ENCODE measurements around the gene AFMID.
"Not testable (repeated sequence)": the region's sequence is repeated elsewhere in the genome, so short reads cannot be mapped to it uniquely, and the experiment has no call there.

Gene AFMID

GRCh38 chr17:78170692-78171590 lies 16.2 kb upstream of the AFMID start:
- Histone ChIP-seq H3K4me3 (ENCODE audit: low read length, poor library complexity, severe bottlenecking) (no peak overlapping the region), H3F3A (ENCODE audit: low read depth) (no peaks in the 10 kb centered on the region), H4K20me1 (ENCODE audit: insufficient read depth, low read length, poor library complexity, severe bottlenecking) (peaks cover 15% of the 10 kb centered on the region), H3K9me2 (replicated peaks; ENCODE audit: low read depth, low read length) (no peaks in the 10 kb centered on the region), H3K27me3 (ENCODE audit: insufficient read depth, low read length, poor library complexity, severe bottlenecking) (no peaks in the 10 kb centered on the region), H3K4me1 (ENCODE audit: insufficient read depth, low read length, poor library complexity, severe bottlenecking) (peaks cover 18% of the 10 kb centered on the region), H3K79me2 (ENCODE audit: insufficient read depth, low read length) (no peaks in the 10 kb centered on the region; the same call in 1 of the 2 replicates), H3K9ac (ENCODE audit: low read depth, low read length, poor library complexity, severe bottlenecking) (no peak overlapping the region), H2AFZ (ENCODE audit: low read length) (no peak overlapping the region), H3K36me3 (ENCODE audit: insufficient read depth, low read length) (peaks cover 8% of the 10 kb centered on the region; the same call in 1 of the 2 replicates), H3K9me3 (ENCODE audit: insufficient read depth, low read depth, low read length) (no peaks in the 10 kb centered on the region), H3K4me2 (ENCODE audit: low read depth, low read length, poor library complexity, severe bottlenecking) (no peak overlapping the region)
- TF ChIP-seq CTCF (conservative IDR thresholded peaks at IDR 0.05; ENCODE audit: low read length) (no peak), EZH2phosphoT487 (IDR thresholded peaks at IDR 0.05; ENCODE audit: borderline replicate concordance) (no peak)

- Histone ChIP-seq H3K4me1 (ENCODE audit: insufficient read depth, low read length, poor library complexity, severe bottlenecking) (peaks cover 18% of the 10 kb centered on the region), H4K20me1 (ENCODE audit: insufficient read depth, low read length, poor library complexity, severe bottlenecking) (peaks cover 15% of the 10 kb centered on the region)
- not testable (repeated sequence) for H3K9ac ChIP-seq (ENCODE audit: low read depth, low read length, poor library complexity, severe bottlenecking); H3F3A ChIP-seq (ENCODE audit: low read depth); H2AFZ ChIP-seq (ENCODE audit: low read length); H3K4me3 ChIP-seq (ENCODE audit: low read length, poor library complexity, severe bottlenecking); H3K4me2 ChIP-seq (ENCODE audit: low read depth, low read length, poor library complexity, severe bottlenecking); H3K36me3 ChIP-seq (ENCODE audit: insufficient read depth, low read length); H3K79me2 ChIP-seq (ENCODE audit: insufficient read depth, low read length); H3K27me3 ChIP-seq (ENCODE audit: insufficient read depth, low read length, poor library complexity, severe bottlenecking); H3K9me3 ChIP-seq (ENCODE audit: insufficient read depth, low read depth, low read length); H3K9me2 ChIP-seq (replicated peaks; ENCODE audit: low read depth, low read length)
Measured at GRCh38 chr17:78171591-78172248, 15.4 kb upstream of the AFMID start.

GRCh38 chr17:78172249-78173051 lies 14.7 kb upstream of the AFMID start:
- no peaks in the 10 kb centered on the region; the same call in 1 of the 2 replicates for H3K79me2 ChIP-seq (ENCODE audit: insufficient read depth, low read length)
- peaks cover 15% of the 10 kb centered on the region for H4K20me1 ChIP-seq (ENCODE audit: insufficient read depth, low read length, poor library complexity, severe bottlenecking)

More at GRCh38 chr17:78172249-78173051, 14.7 kb upstream of the AFMID start:
- TF ChIP-seq EZH2phosphoT487 (IDR thresholded peaks at IDR 0.05; ENCODE audit: borderline replicate concordance) (no peak), CTCF (conservative IDR thresholded peaks at IDR 0.05; ENCODE audit: low read length) (no peak)
- Histone ChIP-seq H3F3A (ENCODE audit: low read depth) (no peaks in the 10 kb centered on the region), H3K27me3 (ENCODE audit: insufficient read depth, low read length, poor library complexity, severe bottlenecking) (no peaks in the 10 kb centered on the region), H3K9me3 (ENCODE audit: insufficient read depth, low read depth, low read length) (no peaks in the 10 kb centered on the region), H3K36me3 (ENCODE audit: insufficient read depth, low read length) (peaks cover 8% of the 10 kb centered on the region; the same call in 1 of the 2 replicates), H3K9ac (ENCODE audit: low read depth, low read length, poor library complexity, severe bottlenecking) (no peak overlapping the region), H3K9me2 (replicated peaks; ENCODE audit: low read depth, low read length) (no peaks in the 10 kb centered on the region), H3K4me1 (ENCODE audit: insufficient read depth, low read length, poor library complexity, severe bottlenecking) (peaks cover 18% of the 10 kb centered on the region), H3K4me2 (ENCODE audit: low read depth, low read length, poor library complexity, severe bottlenecking) (no peak overlapping the region), H3K4me3 (ENCODE audit: low read length, poor library complexity, severe bottlenecking) (no peak overlapping the region), H2AFZ (ENCODE audit: low read length) (no peak overlapping the region)
